Measurements from ENCODE around the gene SORCS2.

The SORCS2 gene

GRCh38 chr4:7361280-7361895 lies 169.1 kb downstream of the SORCS2 start:
- DNase-seq, result no peak

- no peak for DNase-seq
These were observed 170.0 kb downstream of the SORCS2 start for GRCh38 chr4:7362341-7362740.

DNA sequence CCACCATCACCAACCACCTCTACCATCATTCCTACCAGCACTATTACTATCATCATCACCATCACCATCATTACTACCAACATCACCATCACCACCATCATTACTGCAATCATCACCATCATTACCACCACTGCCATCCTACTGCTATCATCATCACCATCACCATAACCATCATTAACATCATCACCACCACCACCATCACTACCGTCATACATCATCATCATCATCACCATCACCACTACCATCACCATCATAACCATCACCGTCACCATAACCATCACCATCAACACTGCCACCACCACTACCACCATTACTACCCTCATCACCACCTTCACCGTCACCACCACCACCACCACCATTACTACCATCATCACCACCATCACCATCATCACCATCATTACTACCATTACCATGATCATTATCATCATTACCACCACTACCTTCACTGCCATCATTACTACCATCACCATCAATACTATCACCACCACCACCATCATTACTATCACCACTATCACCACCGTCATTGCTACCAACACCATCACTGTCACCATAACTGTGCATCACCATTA lies 170.6 kb downstream of the SORCS2 start:
- DNase-seq, result no peak

- no peak for DNase-seq
These were observed 172.6 kb downstream of the SORCS2 start for GRCh38 chr4:7364979-7365378.

DNA sequence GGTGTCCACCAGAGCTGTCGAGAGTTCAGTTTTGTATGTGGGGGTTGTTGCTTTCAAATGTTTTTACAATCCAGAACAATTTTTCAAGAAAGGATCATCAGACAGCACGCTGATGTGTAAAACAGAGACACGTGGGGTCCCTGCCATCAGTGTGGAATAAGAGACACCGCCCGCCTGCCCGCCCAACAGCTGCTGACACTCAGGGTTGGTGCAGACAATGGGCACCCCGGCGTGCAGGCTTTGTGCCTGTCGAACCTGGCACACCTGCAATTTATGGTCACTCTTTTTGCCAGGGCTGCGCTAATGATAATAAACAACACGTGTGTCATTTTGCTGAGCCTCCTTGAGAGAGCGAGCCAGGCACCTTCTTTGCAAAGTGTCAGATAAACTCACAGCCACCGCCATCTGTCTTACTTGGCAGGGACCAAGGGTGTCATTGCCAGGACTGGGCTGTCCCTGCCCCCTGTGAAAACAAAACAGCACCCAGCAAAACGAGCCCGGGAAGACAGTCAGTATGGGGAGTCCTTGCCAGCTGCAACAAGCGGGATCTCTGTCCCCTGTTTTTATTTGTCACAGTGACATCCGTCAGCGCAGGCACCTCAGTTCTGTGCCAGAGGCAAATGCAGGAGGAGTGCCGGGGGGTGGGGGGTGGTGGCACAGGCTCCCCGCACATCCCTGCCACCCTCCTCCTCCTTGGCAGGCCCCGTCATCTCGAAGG lies 173.3 kb downstream of the SORCS2 start:
- no peak for DNase-seq

DNA sequence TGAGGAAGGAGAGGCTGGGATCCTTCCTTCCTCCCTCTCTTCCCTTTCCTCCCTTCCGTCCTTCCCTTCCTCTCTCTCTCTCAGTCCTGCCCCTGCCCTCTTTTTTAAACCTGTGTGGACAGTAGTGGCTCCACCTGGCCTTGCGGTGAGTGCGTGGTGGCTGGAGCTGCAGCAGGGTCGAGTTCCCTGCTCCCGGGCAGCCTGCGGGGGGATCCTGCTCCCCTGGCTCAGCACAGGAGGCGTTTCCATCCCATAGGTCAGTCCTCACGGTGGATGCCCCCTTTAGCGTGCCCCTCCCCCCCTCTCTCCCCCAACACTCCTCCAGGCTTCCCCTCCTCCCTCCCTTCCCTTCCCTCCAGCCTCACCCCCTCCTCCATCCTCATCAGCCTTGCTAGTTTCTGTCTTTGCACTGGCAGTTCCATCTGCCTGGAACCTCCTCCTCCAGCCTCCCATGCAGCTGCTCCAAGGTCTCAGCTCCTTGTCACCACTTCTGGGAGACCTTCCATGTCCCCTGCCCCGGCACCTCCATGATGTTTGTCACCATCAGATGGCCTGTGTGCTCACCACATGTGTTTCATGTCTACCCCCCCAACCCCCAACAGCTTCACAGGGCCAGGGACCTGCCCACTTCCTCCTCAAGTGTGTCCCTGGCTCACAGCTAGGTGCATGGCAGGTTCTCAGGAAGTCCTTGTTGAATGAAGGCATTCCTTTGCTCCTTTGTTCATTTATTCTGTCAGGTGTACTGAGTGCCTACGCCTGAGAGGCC lies 174.0 kb downstream of the SORCS2 start:
- no peak for DNase-seq

DNA sequence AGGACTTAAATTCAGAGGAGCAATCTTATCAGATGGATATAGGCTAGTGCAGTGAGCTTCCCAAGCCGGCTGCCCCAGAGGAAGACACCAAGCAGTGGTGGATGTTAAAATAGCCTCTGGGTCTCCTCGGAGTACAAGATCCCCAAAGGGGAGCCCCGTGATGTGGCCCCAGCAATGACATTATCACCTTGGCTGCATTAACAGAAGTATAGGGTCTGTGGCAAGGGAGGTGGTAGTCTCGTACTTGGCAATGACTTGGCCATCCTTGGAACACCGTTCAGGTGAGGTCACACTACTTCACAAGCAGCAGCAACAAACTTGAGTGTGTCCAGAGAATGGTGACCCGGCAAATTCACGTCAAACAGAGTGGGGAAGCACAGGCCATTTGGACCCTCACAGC lies 174.6 kb downstream of the SORCS2 start:
- DNase-seq, result no peak

- DNase-seq, result no peak
These were observed 175.1 kb downstream of the SORCS2 start for GRCh38 chr4:7367406-7367805.

GRCh38 chr4:7367864-7368277 lies 175.5 kb downstream of the SORCS2 start:
- DNase-seq, result peak; percentile 26

DNA sequence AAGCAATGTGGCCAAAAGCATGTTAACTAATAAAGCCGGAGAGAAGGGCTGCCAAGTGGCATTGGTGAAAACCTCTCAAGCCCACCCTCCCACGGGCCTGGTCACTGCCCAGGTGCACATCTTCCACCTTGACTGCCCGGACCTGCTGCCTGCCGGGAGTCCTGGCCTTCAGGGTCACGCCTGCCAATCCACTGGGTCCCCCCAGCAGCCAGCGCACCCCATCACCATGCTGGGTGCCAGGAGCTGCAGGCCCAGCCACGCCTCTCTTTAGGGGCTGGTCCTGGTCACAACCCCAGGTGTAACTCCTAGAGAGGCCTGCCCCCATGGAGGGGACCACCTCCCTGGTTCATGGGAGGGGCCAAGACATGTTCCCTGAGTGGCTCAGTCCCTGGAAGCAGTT lies 176.0 kb downstream of the SORCS2 start:
- no peak for DNase-seq

DNA sequence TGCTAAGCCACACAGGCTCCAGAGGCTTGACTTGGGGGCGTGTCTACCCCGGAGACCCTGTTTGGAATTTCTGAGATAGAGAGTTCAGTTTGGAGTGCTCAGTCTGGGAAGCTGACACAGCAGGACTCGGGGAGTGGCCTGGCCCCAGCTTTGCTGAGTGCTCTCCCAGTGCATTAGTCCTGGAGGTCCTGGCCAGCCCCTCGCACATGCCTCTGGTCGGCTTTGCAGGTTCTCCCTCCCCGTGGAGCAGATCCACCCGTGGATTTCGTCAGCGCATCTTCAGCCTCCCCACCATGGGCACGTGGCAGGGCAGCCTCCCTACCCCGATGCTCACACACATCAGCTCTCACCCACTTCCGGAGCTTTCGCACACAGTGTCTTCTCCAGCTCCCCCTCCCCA lies 177.2 kb downstream of the SORCS2 start:
- no peak for DNase-seq

DNA sequence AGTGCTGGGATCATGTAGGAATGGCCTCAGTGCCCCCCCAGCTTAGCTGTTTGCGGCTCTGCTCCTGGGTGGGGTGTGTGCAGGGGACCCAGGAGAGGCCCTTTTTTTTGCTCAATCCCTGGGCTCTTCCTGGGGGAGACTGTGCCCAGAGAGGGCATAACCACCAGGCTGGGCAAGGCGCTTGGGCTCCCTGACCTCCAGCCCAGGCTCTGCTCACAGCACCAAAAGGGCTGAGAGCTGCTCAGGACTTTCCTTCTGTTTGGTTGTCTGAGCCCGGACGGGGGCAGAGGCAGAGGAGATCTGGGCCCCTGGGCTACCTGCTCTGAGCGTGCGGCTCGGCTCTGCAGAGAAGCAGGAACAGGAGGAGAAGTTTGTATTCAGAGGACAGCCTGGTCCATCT lies 177.7 kb downstream of the SORCS2 start:
- no peak for DNase-seq

DNA sequence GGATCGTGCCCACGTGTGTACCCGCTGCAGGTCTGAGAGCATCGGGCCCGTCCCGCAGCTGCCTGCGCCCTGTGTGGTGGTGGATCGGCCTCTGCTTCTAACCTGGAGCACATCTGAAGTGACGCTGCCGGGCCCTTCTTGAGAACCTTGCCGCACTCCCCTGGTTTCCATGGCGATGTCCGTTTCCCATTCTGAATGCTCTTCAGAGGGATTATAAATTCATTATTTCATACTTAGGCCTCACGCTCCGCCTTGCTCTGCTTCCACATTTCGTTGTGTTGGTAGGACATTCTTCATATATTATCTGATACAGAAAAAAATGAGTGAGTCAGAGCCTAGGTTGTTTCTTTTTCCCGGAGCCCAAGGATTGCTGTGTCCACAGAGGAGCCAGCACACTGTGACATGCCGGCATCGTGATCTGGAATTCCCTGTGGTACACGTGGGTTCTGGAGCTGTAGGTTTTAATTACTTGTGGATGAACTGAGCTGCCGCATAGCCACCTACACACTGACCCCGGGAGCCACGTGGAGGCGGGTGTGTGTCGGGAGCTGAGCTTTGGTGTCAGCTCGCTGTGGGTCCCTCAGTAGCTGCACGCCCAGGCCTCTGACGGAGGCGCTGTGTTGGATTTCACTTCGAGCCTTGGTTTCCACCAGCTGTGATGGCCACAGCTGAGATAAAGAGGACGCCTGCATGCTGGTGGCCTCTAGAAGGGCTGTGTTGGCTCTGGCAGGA lies 179.0 kb downstream of the SORCS2 start:
- DNase-seq, result peak; percentile 82

DNA sequence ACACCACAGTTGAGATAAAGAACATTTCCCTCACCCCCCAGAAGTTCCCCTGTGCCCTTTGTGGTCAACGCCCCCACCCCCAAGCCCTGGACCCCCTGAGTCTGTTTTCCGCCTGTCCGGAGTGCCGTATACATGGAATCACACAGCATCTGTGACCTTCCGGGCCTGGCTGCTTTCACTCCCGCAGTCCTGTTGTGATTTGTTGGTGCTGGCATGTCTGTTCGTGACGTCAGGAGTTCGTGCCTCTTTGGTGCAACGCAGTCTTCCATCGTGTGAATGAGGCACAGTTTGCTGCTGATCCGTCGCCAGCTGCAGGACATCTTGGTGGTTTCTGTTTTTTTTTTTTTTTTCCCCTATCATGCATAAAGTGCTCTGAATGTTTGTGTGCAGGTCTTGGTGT lies 180.3 kb downstream of the SORCS2 start:
- DNase-seq, result no peak

DNA sequence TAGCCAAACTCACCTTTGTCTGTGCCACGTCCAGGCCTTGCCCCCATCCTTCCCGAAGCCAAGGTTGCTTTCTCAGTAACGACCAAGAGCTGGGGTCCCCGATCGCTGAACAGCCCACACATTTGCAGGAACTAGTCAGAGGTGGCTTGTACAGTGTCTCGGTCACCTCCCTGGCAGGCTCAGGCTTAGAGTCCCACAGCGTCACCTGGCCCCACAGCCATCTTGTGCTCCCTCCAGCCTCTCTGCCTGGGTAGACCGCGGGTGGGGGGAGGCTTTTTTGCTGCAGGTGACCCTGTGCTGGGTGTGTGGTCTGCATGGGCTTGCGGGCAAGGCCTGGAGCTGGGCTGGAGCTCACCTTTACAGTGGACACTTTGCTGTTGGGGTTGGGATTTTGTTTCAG lies 182.2 kb downstream of the SORCS2 start:
- DNase-seq, result no peak

GRCh38 chr4:7375427-7375826 lies 183.1 kb downstream of the SORCS2 start:
- no peak for DNase-seq

GRCh38 chr4:7377223-7377865 lies 185.0 kb downstream of the SORCS2 start:
- DNase-seq, result no peak

DNA sequence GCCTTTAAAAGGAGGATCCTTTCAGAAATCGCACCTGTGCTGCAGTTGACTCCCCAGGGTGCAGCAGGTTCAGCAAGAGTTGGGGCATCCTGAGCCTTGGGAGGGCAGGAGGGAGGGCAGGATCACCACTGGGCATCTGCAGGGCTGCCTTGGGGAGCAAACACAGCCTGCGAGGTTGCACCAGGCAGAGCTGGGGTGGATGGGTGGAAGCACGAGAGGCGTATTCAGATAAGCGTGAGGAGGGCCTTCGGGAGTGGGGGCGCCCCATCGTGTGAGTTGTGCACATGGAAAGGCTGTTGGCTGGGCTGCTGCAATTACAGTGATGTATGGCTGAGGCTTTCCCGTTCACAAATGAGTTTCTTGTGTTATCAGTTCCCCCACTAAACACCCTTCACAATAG lies 186.8 kb downstream of the SORCS2 start:
- DNase-seq, result no peak

DNA sequence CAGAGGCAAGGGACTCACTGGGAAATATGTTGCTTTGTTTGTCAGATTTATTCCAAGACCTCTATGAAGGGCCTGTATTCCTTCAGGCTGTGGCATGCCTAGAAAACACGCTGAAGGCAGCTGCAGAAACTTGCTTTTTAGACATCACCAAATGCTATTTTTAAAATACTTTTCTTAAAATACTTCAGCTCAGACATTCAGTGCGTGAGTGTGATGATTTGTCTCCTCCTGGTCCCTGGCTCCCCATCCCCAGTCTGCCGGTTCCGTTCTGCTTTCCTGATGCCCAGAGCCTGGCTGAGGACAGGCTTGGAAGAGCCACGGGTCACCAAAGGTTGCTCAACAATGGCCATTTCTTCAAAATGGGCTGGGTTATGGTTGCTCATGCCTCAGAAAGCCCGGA lies 187.4 kb downstream of the SORCS2 start:
- DNase-seq, result no peak

- DNase-seq, result no peak
These were observed 189.0 kb downstream of the SORCS2 start for GRCh38 chr4:7381221-7381889.

- DNase-seq, result no peak
These were observed 189.7 kb downstream of the SORCS2 start for GRCh38 chr4:7381890-7382633.
